Right atrium auricular region (tissue), 2 donors: ENCODE data around the gene UBASH3B. TPM values are rescaled to one million over a fixed set of nuclear protein-coding genes. Genes with fewer than 3 reads are reported as not detected.

Experiments
- DNase-seq: peaks from one replicate; pipeline ENCODE4 v3.0.0-alpha.2; 2019; ENCODE audit warnings: low spot score
- H3K27ac ChIP-seq, 2 donors: fragments of 200-600 bp; sonication (generic); 1 replicate in 1 of 2; 2 replicates in 1 of 2; pipeline ENCODE4 v1.5.1; 2016 to 2019
- H3K27me3 ChIP-seq, 2 donors: fragments of 200-600 bp; sonication (generic); one replicate each; pipeline versions ENCODE4 v1.5.1 to v1.6.0; 2017 to 2019
- H3K36me3 ChIP-seq: fragments of 200-600 bp; sonication (generic); one replicate; pipeline ENCODE4 v1.5.1; 2016
- H3K4me1 ChIP-seq, 2 donors: fragments of 200-600 bp; sonication (generic); one replicate each; pipeline versions ENCODE4 v1.5.1 to v1.6.0; 2017 to 2019
- H3K4me3 ChIP-seq, 2 donors: fragments of 200-600 bp; sonication (generic); 1 replicate in 1 of 2; 2 replicates in 1 of 2; pipeline ENCODE4 v1.5.1; 2017 to 2019; ENCODE audit warnings: mild to moderate bottlenecking in 1 of 2, moderate library complexity in 1 of 2
- H3K9me3 ChIP-seq, 2 donors: fragments of 200-600 bp; sonication (generic); one replicate each; pipeline ENCODE4 v1.5.1; 2019
- CTCF ChIP-seq, 2 donors: fragments of 200-600 bp; sonication (generic); IDR thresholded peaks; one replicate each; pipeline ENCODE4 v1.5.1; 2019; ENCODE audit warnings: antibody characterized with exemption in 2 of 2
- total RNA-seq, 2 donors: library from RNA; depleted of rRNA; stranded (reverse); fragments of >200 nt; gene quantifications; one replicate each; pipeline ENCODE4 v1.1.0, GENCODE V29; 2016

UBASH3B gene
- total RNA-seq, 2 donors from 2014 or later = 1.7 to 1.8 TPM

GRCh38 chr11:122642971-122643370 is 12.6 kb upstream of the UBASH3B start:
- no peak overlapping the region for H3K4me3 ChIP-seq
- no peak for TF ChIP-seq CTCF (IDR thresholded peaks at IDR 0.05)
- no peaks in the 10 kb centered on the region for H3K36me3 ChIP-seq
- DNase-seq = no peak
- H3K4me1 ChIP-seq = peaks cover 0 to 6% of the 10 kb centered on the region in 2 donors
- no peaks in the 10 kb centered on the region for H3K9me3 ChIP-seq
- no peak overlapping the region for H3K27ac ChIP-seq
- H3K27me3 ChIP-seq = no peaks in the 10 kb centered on the region

GRCh38 chr11:122645847-122646246 is 9.7 kb upstream of the UBASH3B start:
- H3K27me3 ChIP-seq = no peaks in the 10 kb centered on the region
- no peak for TF ChIP-seq CTCF (IDR thresholded peaks at IDR 0.05)
- H3K9me3 ChIP-seq = no peaks in the 10 kb centered on the region
- H3K4me1 ChIP-seq = peaks cover 0 to 6% of the 10 kb centered on the region in 2 donors
- no peak for DNase-seq
- no peaks in the 10 kb centered on the region for H3K36me3 ChIP-seq
- H3K4me3 ChIP-seq = no peak overlapping the region
- no peak overlapping the region for H3K27ac ChIP-seq

GRCh38 chr11:122646549-122647340 is 8.8 kb upstream of the UBASH3B start:
- peaks cover 0 to 6% of the 10 kb centered on the region in 2 donors for H3K4me1 ChIP-seq
- H3K9me3 ChIP-seq = no peaks in the 10 kb centered on the region
- TF ChIP-seq CTCF (IDR thresholded peaks at IDR 0.05) = no peak
- no peak overlapping the region for H3K4me3 ChIP-seq
- no peaks in the 10 kb centered on the region for H3K36me3 ChIP-seq
- H3K27ac ChIP-seq = no peak overlapping the region
- H3K27me3 ChIP-seq = no peaks in the 10 kb centered on the region
- no peak for DNase-seq

- Histone ChIP-seq H3K27me3 (no peaks in the 10 kb centered on the region), H3K9me3 (no peaks in the 10 kb centered on the region), H3K4me3 (no peak overlapping the region), H3K27ac (no peak overlapping the region), H3K36me3 (no peaks in the 10 kb centered on the region), H3K4me1 (peaks cover 0 to under 1% of the 10 kb centered on the region in 2 donors)
- no peak for DNase-seq
- TF ChIP-seq CTCF (IDR thresholded peaks at IDR 0.05) = no peak
These were observed 7.7 kb upstream of the UBASH3B start for GRCh38 chr11:122647736-122648275.

GRCh38 chr11:122649116-122649515 is 6.4 kb upstream of the UBASH3B start:
- Histone ChIP-seq H3K4me3 (no peak overlapping the region), H3K9me3 (no peaks in the 10 kb centered on the region), H3K36me3 (no peaks in the 10 kb centered on the region), H3K27ac (no peak overlapping the region), H3K27me3 (no peaks in the 10 kb centered on the region), H3K4me1 (no peaks in the 10 kb centered on the region)
- no peak for DNase-seq
- no peak for TF ChIP-seq CTCF (IDR thresholded peaks at IDR 0.05)
